ENCODE data around the gene TNS1.

The TNS1 gene

GRCh38 chr2:217864963-217865772 lies 137.6 kb downstream of the TNS1 start:
- H3K4me1 ChIP-seq (ENCODE audit: low read depth, poor library complexity, severe bottlenecking), result no peaks in the 10 kb centered on the region
- no peak for TF ChIP-seq CTCF (conservative IDR thresholded peaks at IDR 0.05; ENCODE audit: low read depth, low read length)
- H3K27ac ChIP-seq, result no peak overlapping the region
- no peak overlapping the region for H3K4me3 ChIP-seq (IDR thresholded peaks at IDR 0.05; ENCODE audit: insufficient read depth, low read depth, low read length)
- H3K79me2 ChIP-seq (ENCODE audit: insufficient read depth, low read depth), result no peaks in the 10 kb centered on the region
- no peaks in the 10 kb centered on the region for H3K27me3 ChIP-seq (ENCODE audit: insufficient read depth, low read depth)
- no peak overlapping the region for H3K9ac ChIP-seq
- no peak overlapping the region for H2AFZ ChIP-seq (ENCODE audit: low read depth)
- no peaks in the 10 kb centered on the region for H4K20me1 ChIP-seq (ENCODE audit: insufficient read depth)
- no peak overlapping the region for H3K4me2 ChIP-seq
- H3K36me3 ChIP-seq (ENCODE audit: insufficient read depth), result no peaks in the 10 kb centered on the region

GRCh38 chr2:217863883-217864282 lies 138.9 kb downstream of the TNS1 start:
- no peaks in the 10 kb centered on the region for H3K36me3 ChIP-seq (ENCODE audit: insufficient read depth)
- H4K20me1 ChIP-seq (ENCODE audit: insufficient read depth), result no peaks in the 10 kb centered on the region
- H3K9ac ChIP-seq, result no peak overlapping the region
- H3K79me2 ChIP-seq (ENCODE audit: insufficient read depth, low read depth), result no peaks in the 10 kb centered on the region
- no peaks in the 10 kb centered on the region for H3K27me3 ChIP-seq (ENCODE audit: insufficient read depth, low read depth)
- no peak overlapping the region for H3K4me2 ChIP-seq
- H2AFZ ChIP-seq (ENCODE audit: low read depth), result no peak overlapping the region
- H3K4me3 ChIP-seq (IDR thresholded peaks at IDR 0.05; ENCODE audit: insufficient read depth, low read depth, low read length), result no peak overlapping the region
- TF ChIP-seq CTCF (conservative IDR thresholded peaks at IDR 0.05; ENCODE audit: low read depth, low read length), result no peak
- H3K27ac ChIP-seq, result no peak overlapping the region
- no peaks in the 10 kb centered on the region for H3K4me1 ChIP-seq (ENCODE audit: low read depth, poor library complexity, severe bottlenecking)

DNA sequence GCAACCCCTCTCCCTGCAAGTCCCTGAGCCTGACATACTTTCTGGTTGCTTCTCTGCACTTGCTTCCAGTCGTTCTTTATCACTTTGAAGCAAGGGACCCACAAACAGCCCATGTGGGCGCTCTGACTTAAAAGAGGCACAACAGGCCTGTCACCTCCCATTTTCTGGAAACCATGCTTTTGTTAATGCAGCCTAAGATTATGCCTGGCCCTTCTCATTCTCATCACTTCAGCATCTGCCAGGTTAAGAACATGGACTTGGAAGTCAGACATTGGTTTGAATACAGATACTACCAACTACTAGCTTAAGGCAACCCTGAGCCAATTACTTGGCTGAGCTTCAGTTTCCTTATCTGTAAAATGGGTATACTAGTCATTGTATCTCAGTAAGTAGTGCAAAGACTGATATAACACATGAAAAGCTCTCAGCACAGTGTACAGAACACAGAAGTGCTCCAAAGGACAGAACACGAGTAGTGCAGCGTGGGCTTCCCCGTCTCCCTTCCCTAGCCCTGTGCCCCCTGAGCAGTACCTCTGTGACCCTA lies 141.4 kb downstream of the TNS1 start:
- Histone ChIP-seq H3K27me3 (ENCODE audit: insufficient read depth, low read depth) (no peaks in the 10 kb centered on the region), H4K20me1 (ENCODE audit: insufficient read depth) (no peaks in the 10 kb centered on the region), H3K4me2 (no peak overlapping the region), H3K4me1 (ENCODE audit: low read depth, poor library complexity, severe bottlenecking) (no peaks in the 10 kb centered on the region), H3K4me3 (IDR thresholded peaks at IDR 0.05; ENCODE audit: insufficient read depth, low read depth, low read length) (no peak overlapping the region), H3K9ac (no peak overlapping the region), H3K27ac (no peak overlapping the region), H3K79me2 (ENCODE audit: insufficient read depth, low read depth) (no peaks in the 10 kb centered on the region), H2AFZ (ENCODE audit: low read depth) (no peak overlapping the region), H3K36me3 (ENCODE audit: insufficient read depth) (no peaks in the 10 kb centered on the region)
- no peak for TF ChIP-seq CTCF (conservative IDR thresholded peaks at IDR 0.05; ENCODE audit: low read depth, low read length)

DNA sequence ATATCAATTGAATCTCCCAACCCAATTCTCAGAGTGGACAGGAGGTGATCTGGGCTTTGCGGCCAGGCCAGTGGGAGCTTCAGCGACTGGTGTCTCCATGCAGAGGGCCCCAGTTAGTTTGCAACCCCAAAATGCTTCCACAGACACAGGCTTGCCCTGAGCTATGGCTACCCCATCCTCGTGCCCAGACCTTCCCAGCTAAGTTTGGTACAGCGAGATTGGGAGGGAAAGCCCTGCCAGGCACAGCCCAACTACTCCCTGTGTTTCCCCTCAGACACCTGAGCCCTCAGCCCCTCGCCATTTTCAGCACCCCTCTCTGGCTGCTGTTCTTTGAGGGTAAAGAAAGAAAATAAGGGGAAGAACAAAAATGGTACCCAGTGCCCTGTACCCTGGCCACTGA lies 142.9 kb downstream of the TNS1 start:
- H4K20me1 ChIP-seq (ENCODE audit: insufficient read depth), result no peaks in the 10 kb centered on the region
- no peak overlapping the region for H3K4me3 ChIP-seq (IDR thresholded peaks at IDR 0.05; ENCODE audit: insufficient read depth, low read depth, low read length)
- H2AFZ ChIP-seq (ENCODE audit: low read depth), result no peak overlapping the region
- no peaks in the 10 kb centered on the region for H3K4me1 ChIP-seq (ENCODE audit: low read depth, poor library complexity, severe bottlenecking)
- no peaks in the 10 kb centered on the region for H3K36me3 ChIP-seq (ENCODE audit: insufficient read depth)
- H3K4me2 ChIP-seq, result no peak overlapping the region
- no peak for TF ChIP-seq CTCF (conservative IDR thresholded peaks at IDR 0.05; ENCODE audit: low read depth, low read length)
- H3K27me3 ChIP-seq (ENCODE audit: insufficient read depth, low read depth), result no peaks in the 10 kb centered on the region
- H3K27ac ChIP-seq, result no peak overlapping the region
- no peak overlapping the region for H3K9ac ChIP-seq
- no peaks in the 10 kb centered on the region for H3K79me2 ChIP-seq (ENCODE audit: insufficient read depth, low read depth)

All from KMS-11 (cell line).